GM12891 (cell line): Measurements from ENCODE around the gene HLA-DQA2.
"Not testable (repeated sequence)": the region's sequence is repeated elsewhere in the genome, so short reads cannot be mapped to it uniquely, and the experiment has no call there.

ENCODE experiments used
- DNase-seq: peaks from one replicate; pipeline ENCODE4 v3.0.0; 2011; ENCODE audit warnings: low spot score; ENCODE audit not compliant: insufficient read length
- FAIRE-seq: peaks from 2 replicates; lab custom pipeline; 2011; peaks lifted over from hg19 to GRCh38; lab: Jason Lieb, UNC
- PAX5 ChIP-seq: IDR thresholded peaks from 2 replicates; pipeline ENCODE4 v1.6.1; 2011; ENCODE audit warnings: low read length, moderate library complexity, mild to moderate bottlenecking; ENCODE audit not compliant: insufficient read depth, severe bottlenecking
- POLR2A ChIP-seq: IDR thresholded peaks from 2 replicates; pipeline ENCODE4 v1.6.1; 2011; ENCODE audit warnings: low read depth, low read length, control low read depth
- POLR2AphosphoS5 ChIP-seq: IDR thresholded peaks from 2 replicates; pipeline ENCODE4 v1.6.1; 2011; ENCODE audit warnings: low read depth, low read length, control low read depth
- POU2F2 ChIP-seq: IDR thresholded peaks from 2 replicates; pipeline ENCODE4 v1.6.1; 2011; ENCODE audit warnings: low read depth, mild to moderate bottlenecking, control low read depth, low read length, moderate library complexity
- SPI1 ChIP-seq: IDR thresholded peaks from 2 replicates; pipeline ENCODE4 v1.6.1; 2011; ENCODE audit warnings: low read depth, low read length, control low read depth
- TAF1 ChIP-seq: IDR thresholded peaks from 2 replicates; pipeline ENCODE4 v1.6.1; 2011; ENCODE audit warnings: low read depth, low read length, control low read depth

The HLA-DQA2 gene

DNA sequence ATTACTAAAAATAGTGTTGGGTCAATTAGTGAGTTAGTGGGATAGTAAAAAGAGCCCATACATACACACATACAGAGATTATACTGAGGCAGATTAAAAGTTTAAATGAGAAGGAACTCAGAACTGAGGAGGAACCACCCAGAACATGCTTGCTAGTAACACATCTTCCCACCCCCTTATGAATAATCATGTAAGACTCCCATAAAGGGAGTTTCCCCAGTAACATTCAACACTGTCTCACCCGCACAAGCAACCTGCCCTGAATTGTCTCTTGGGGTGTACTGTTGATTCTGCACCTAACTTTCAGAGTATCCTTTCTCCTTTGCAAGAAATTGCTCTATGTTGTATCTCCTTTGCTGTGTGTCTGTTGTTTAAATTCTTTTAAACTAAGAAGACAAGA, 33.2 kb downstream of the HLA-DQA2 start:
- FAIRE-seq: peak; percentile 52
- TF ChIP-seq POU2F2 (peak; percentile 89; the same call in 1 of the 2 replicates), TAF1 (no peak)
- DNase-seq: no peak

GRCh38 chr6:32775071-32775470, 33.9 kb downstream of the HLA-DQA2 start:
- FAIRE-seq (no peak), DNase-seq (no peak)
- TF ChIP-seq POLR2AphosphoS5 (no peak), POLR2A (no peak), PAX5 (no peak), TAF1 (no peak), SPI1 (no peak), POU2F2 (no peak)

- DNase-seq (no peak), FAIRE-seq (no peak)
- TF ChIP-seq POU2F2: no peak
- TF ChIP-seq POLR2AphosphoS5: no peak
- no peak for TF ChIP-seq SPI1
- no peak for TF ChIP-seq POLR2A
- no peak for TF ChIP-seq TAF1
- TF ChIP-seq PAX5: no peak
Observed at GRCh38 chr6:32779036-32779435, 37.8 kb downstream of the HLA-DQA2 start.

GRCh38 chr6:32782923-32783322, 41.7 kb downstream of the HLA-DQA2 start:
- not testable (repeated sequence) for FAIRE-seq, DNase-seq

GRCh38 chr6:32785781-32786533, 44.8 kb downstream of the HLA-DQA2 start:
- TF ChIP-seq POLR2A (no peak), POLR2AphosphoS5 (no peak), SPI1 (no peak), PAX5 (no peak), TAF1 (no peak), POU2F2 (no peak)
- FAIRE-seq: peak; percentile 94
- DNase-seq: peak; percentile 30

DNA sequence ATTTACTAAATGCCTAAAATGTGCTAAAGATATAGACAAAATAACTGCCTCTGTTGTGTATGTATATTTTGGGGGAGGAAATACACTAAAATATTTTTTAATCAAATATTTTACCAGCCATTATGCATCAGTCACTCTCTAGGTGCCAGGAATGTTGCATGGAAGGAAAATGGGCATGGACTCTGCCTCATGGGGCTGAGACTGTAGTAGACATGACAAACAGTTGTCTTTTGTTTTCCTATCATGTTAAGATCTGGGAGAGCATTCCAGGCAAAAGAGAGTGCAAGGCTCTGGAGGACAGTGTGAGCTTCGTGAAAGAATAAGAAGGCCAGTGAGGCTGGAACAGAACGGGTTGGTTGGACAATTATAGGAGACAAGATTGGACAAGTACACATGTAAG, 49.1 kb downstream of the HLA-DQA2 start:
- FAIRE-seq (no peak), DNase-seq (no peak)
- TF ChIP-seq POU2F2 (no peak), SPI1 (no peak), TAF1 (no peak), PAX5 (no peak), POLR2AphosphoS5 (no peak), POLR2A (no peak)

GRCh38 chr6:32792901-32793435, 51.8 kb downstream of the HLA-DQA2 start:
- no peak for FAIRE-seq
- DNase-seq: no peak
- TF ChIP-seq POU2F2: no peak
- TF ChIP-seq PAX5: no peak
- no peak for TF ChIP-seq POLR2A
- no peak for TF ChIP-seq POLR2AphosphoS5
- TF ChIP-seq TAF1: no peak
- no peak for TF ChIP-seq SPI1

DNA sequence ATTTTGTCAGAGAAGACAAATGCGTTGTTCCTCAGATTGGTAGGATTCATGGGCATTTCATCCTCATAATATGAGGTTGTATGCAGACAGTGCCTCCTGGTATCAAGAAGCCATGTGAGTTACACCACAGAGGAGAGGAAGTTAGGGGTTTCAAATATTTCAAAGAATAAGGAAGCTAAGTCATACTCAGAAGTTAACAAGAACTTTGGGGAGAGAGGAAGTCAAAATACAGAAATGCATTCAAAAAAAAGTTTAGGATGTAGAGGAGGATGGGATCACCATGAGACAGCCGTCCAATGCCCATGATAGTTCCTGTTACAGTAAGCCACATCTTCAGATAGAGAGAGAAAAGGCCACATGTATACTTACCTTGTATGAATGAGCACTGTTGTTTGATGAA, 53.3 kb downstream of the HLA-DQA2 start:
- TF ChIP-seq SPI1: peak; percentile 43
- TF ChIP-seq TAF1: no peak
- TF ChIP-seq POLR2A: no peak
- FAIRE-seq (peak; percentile 66), DNase-seq (no peak)
